CD4-positive, alpha-beta T cell (primary cell): ENCODE measurements around the gene SH3BP5L. TPM values are rescaled to one million over a fixed set of nuclear protein-coding genes. Genes with fewer than 3 reads are reported as not detected.
"Not testable (repeated sequence)": the region's sequence is repeated elsewhere in the genome, so short reads cannot be mapped to it uniquely, and the experiment has no call there.

Experiments used
- ATAC-seq: fragments of 200-7000 bp; cut with Tn5 transposase; one replicate; pipeline ENCODE4 v1.10.0; 2022; ENCODE audit warnings: mild to moderate bottlenecking; ENCODE audit not compliant: poor library complexity
- CTCF ChIA-PET: fragments of 350-600 bp; sonication (Branson Sonifier 250); formaldehyde crosslinking; loops from one replicate; lab custom pipeline; 2021; ENCODE audit warnings: antibody characterized with exemption, inconsistent platforms; lab: Charles Lee
- POLR2A ChIA-PET: fragments of 350-600 bp; sonication (Branson Sonifier 250); formaldehyde crosslinking; loops from one replicate; lab custom pipeline; 2021; ENCODE audit warnings: antibody characterized with exemption, inconsistent platforms; lab: Charles Lee
- DNase-seq, 14 experiments: peaks; one replicate each; pipeline ENCODE4 v3.0.0-alpha.2; 2013 to 2020; ENCODE audit warnings: mixed read lengths in 2 of 14
- H3K27ac ChIP-seq, 2 donors: one replicate each; pipeline versions ENCODE4 v1.5.1 to v1.7.0; 2013; ENCODE audit warnings: low read length in 2 of 2, low read depth in 1 of 2, mild to moderate bottlenecking in 1 of 2
- H3K27me3 ChIP-seq, 2 experiments: 1 replicate in 1 of 2; 2 replicates in 1 of 2; pipeline versions ENCODE4 v1.6.1 to v1.7.0; 2013; ENCODE audit warnings: low read length in 2 of 2, control low read depth in 1 of 2, mild to moderate bottlenecking in 1 of 2, moderate library complexity in 1 of 2; ENCODE audit not compliant: insufficient read depth in 2 of 2, control insufficient read depth in 1 of 2
- H3K36me3 ChIP-seq: one replicate; pipeline ENCODE4 v1.6.1; 2013; ENCODE audit warnings: low read length, control low read depth; ENCODE audit not compliant: insufficient read depth
- H3K4me1 ChIP-seq: one replicate; pipeline ENCODE4 v1.6.1; 2013; ENCODE audit warnings: low read length, control low read depth; ENCODE audit not compliant: insufficient read depth
- H3K4me3 ChIP-seq: one replicate; pipeline ENCODE4 v1.5.1; 2013; ENCODE audit warnings: mild to moderate bottlenecking, low read length, moderate library complexity
- H3K9me3 ChIP-seq, 2 experiments: 1 replicate in 1 of 2; 2 replicates in 1 of 2; pipeline versions ENCODE4 v1.6.1 to v1.7.0; 2013; ENCODE audit warnings: low read length in 2 of 2, mild to moderate bottlenecking in 2 of 2, control low read depth in 1 of 2, moderate library complexity in 1 of 2; ENCODE audit not compliant: control insufficient read depth in 1 of 2, insufficient read depth in 1 of 2
- H3K27ac Mint-ChIP-seq: one replicate; pipeline ENCODE4 v1.8.0; 2020; ENCODE audit warnings: mixed read lengths
- H3K27me3 Mint-ChIP-seq: one replicate; pipeline ENCODE4 v1.8.0; 2021; ENCODE audit warnings: mixed read lengths
- H3K36me3 Mint-ChIP-seq: one replicate; pipeline ENCODE4 v1.8.0; 2021; ENCODE audit warnings: low read depth, mixed read lengths
- H3K4me1 Mint-ChIP-seq: one replicate; pipeline ENCODE4 v1.8.0; 2021; ENCODE audit warnings: low read depth, mixed read lengths
- H3K4me3 Mint-ChIP-seq: one replicate; pipeline ENCODE4 v1.8.0; 2020; ENCODE audit warnings: mild to moderate bottlenecking, mixed read lengths
- H3K9me3 Mint-ChIP-seq: one replicate; pipeline ENCODE4 v1.8.0; 2020; ENCODE audit warnings: mixed read lengths
- intact Hi-C, 2 experiments: fragments of 100-400 bp; cut with DNase I in 1 of 2; cut with micrococcal nuclease in 1 of 2; formaldehyde crosslinking; loops; one replicate each; pipeline versions ENCODE4 v1.15.1 to v1.9.0; 2023 to 2025; cut with DNase I, micrococcal nuclease
- total RNA-seq, 174 experiments: library from RNA in 2 of 174; stranded (reverse) in 2 of 174; gene quantifications; one replicate each; pipeline ENCODE4 v1.2.3 and lab custom pipeline; 2021 to 2026
- TF ChIP-seq, protein P1 (sequence below): fragments of 200-600 bp; IDR thresholded peaks from one replicate; pipeline ENCODE4 v1.8.0; 2022; ENCODE audit warnings: antibody characterized with exemption, mild to moderate bottlenecking

SH3BP5L gene
- total RNA-seq, 2 experiments from 2014 or later: 21.7 to 25.2 TPM

DNA sequence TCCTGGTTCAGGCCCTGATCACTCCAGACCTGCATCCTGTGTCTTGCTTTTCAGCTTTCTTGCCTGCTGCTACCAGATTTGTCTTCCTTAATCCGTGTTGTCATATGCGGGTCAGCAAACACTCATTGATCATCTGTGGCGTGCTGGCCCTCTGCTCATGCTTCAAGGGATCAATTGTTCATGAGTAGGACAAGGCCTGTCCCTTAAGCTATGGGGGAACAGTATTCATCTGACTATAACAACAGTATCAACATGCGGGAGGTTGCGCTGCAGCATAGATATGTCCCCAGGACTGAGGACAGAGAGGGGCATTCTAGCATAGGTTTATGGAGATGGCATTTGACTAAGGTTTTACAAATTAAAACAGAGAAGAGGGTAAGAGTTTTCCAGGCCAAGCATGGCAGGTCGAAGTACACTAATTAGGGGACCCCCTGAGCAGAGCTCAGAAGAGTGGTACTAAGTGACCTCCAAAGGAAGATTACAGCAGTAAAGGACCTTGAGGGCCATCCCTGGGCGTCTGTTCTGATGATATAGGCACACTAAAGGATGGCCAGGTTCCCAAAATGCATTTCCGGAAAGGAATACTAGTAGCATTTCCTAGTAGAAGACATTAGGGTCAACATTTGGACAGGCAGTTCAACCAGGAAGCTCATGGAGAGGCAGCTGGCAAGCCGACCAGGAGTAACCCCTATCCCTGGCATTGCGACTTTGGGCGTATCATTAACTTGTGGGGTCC is 11.5 kb upstream of the SH3BP5L start:
- ChIA-PET POLR2A (interaction anchor here (0.9 to 4.4 kb wide), 8 partner anchors 10 to 69 kb away, joined by 3 to 98 read pairs (median 16); partner anchors contain the start of genes PGBD2, SH3BP5L and ZNF692), CTCF (interaction anchor here (1.1 to 7.7 kb wide), 4 partner anchors 8 to 87 kb away, joined by 3 to 65 read pairs (median 18); partner anchors contain the start of genes SH3BP5L and ZNF692)
- DNase-seq: peak in 2 of 14 experiments; percentile 7 to 29
- no peak overlapping the region for H3K4me3 Mint-ChIP-seq
- Histone ChIP-seq H3K9me3 (no peaks in the 10 kb centered on the region), H3K27me3 (no peaks in the 10 kb centered on the region), H3K4me3 (peak overlapping the region; percentile 81), H3K36me3 (peaks cover under 1% of the 10 kb centered on the region), H3K4me1 (peaks cover 37% of the 10 kb centered on the region), H3K27ac (peak overlapping the region in 1 of 2 donors; percentile 94)
- ATAC-seq: no peak
- intact Hi-C loops: no loop called here
- no peaks in the 10 kb centered on the region for H3K9me3 Mint-ChIP-seq
- peaks cover 7% of the 10 kb centered on the region for H3K27me3 Mint-ChIP-seq
- TF ChIP-seq, protein P1, sequence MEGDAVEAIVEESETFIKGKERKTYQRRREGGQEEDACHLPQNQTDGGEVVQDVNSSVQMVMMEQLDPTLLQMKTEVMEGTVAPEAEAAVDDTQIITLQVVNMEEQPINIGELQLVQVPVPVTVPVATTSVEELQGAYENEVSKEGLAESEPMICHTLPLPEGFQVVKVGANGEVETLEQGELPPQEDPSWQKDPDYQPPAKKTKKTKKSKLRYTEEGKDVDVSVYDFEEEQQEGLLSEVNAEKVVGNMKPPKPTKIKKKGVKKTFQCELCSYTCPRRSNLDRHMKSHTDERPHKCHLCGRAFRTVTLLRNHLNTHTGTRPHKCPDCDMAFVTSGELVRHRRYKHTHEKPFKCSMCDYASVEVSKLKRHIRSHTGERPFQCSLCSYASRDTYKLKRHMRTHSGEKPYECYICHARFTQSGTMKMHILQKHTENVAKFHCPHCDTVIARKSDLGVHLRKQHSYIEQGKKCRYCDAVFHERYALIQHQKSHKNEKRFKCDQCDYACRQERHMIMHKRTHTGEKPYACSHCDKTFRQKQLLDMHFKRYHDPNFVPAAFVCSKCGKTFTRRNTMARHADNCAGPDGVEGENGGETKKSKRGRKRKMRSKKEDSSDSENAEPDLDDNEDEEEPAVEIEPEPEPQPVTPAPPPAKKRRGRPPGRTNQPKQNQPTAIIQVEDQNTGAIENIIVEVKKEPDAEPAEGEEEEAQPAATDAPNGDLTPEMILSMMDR: no peak
- peaks cover 30% of the 10 kb centered on the region for H3K4me1 Mint-ChIP-seq
- peaks cover 6% of the 10 kb centered on the region for H3K36me3 Mint-ChIP-seq
- no peak overlapping the region for H3K27ac Mint-ChIP-seq

DNA sequence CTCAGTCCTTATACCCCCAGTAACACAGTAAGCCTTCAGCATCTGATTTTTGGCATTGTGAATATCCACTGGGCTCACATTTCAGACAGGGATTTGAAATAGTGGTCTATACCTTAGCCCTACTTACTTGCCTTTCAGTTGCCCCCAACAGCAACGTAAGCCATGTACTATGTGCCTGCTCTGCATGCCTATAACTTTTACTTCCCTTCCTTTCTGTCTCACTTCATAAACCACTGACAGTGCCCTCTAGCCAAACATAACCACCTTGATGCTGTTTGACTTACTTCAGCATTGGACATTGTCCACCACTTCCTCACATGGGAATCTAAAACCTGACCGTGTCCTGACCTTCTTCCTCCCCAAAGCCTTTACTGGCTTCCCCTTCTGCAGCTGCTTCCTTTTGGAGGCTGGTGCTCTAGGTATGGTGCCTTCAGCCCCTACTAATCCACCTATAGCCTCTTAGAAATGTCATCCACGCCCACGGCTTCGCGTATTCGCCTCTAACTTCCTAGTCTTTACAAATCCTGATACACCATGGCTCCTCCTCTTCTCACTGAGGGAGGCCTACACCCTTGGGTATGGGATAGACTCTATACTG is 8.7 kb upstream of the SH3BP5L start:
- Histone ChIP-seq H3K9me3 (no peaks in the 10 kb centered on the region), H3K27ac (no peak overlapping the region), H3K36me3 (no peaks in the 10 kb centered on the region), H3K4me3 (no peak overlapping the region), H3K4me1 (peaks cover 17% of the 10 kb centered on the region), H3K27me3 (no peaks in the 10 kb centered on the region)
- Mint-ChIP-seq H3K4me3 (no peak overlapping the region), H3K4me1 (peaks cover 8% of the 10 kb centered on the region), H3K9me3 (no peaks in the 10 kb centered on the region), H3K27me3 (peaks cover 7% of the 10 kb centered on the region), H3K27ac (no peak overlapping the region), H3K36me3 (peaks cover 6% of the 10 kb centered on the region)
- ChIA-PET POLR2A (interaction anchor here (1.3 kb wide), 1 partner anchor 25 kb away, joined by 3 read pairs; the partner anchor contains the start of gene ZNF692), CTCF (no interaction called here)
- intact Hi-C loops: no loop called here
- TF ChIP-seq, protein P1: no peak
- ATAC-seq: no peak
- no peak for DNase-seq

DNA sequence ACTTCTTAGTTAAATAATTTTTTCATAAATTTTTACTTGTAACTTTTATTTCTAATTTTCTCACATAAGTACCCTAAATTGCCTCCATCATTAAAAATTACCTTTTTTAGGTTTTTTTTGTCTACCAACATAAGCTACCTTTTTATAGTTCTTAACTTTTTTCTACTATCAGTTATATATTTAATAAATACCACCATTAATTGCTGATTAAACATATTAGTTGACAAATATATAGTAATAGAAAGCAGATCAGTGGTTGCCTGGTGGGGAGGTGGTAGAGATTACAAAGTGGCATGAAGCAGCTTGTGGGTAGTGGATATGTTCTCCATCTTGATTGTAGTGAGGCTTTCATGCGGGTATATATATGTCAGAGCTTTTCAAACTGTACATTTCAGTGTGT is 6.1 kb upstream of the SH3BP5L start:
- Histone ChIP-seq H3K27ac (no peak overlapping the region), H3K4me3 (no peak overlapping the region), H3K27me3 (no peaks in the 10 kb centered on the region), H3K9me3 (no peaks in the 10 kb centered on the region), H3K36me3 (no peaks in the 10 kb centered on the region), H3K4me1 (peaks cover 7% of the 10 kb centered on the region)
- POLR2A ChIA-PET: no interaction called here
- ATAC-seq (no peak), DNase-seq (no peak)
- CTCF ChIA-PET: no interaction called here
- intact Hi-C loops: no loop called here
- Mint-ChIP-seq H3K9me3 (no peaks in the 10 kb centered on the region), H3K4me1 (peaks cover 12% of the 10 kb centered on the region), H3K27me3 (peaks cover 7% of the 10 kb centered on the region), H3K36me3 (no peaks in the 10 kb centered on the region), H3K27ac (no peak overlapping the region), H3K4me3 (no peak overlapping the region)
- TF ChIP-seq, protein P1: no peak

DNA sequence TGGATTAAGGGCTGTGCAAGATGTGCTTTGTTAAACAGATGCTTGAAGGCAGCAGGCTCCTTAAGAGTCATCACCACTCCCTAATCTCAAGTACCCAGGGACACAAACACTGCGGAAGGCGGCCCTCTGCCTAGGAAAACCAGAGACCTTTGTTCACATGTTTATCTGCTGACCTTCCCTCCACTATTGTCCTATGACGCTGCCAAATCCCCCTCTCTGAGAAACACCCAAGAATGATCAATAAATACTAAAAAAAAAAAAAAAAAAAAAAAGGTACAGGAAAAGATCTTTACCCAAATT is 5.0 kb upstream of the SH3BP5L start:
- DNase-seq, H3K4me3 ChIP-seq, H3K4me3 Mint-ChIP-seq, H3K27me3 ChIP-seq, H3K27me3 Mint-ChIP-seq, H3K9me3 Mint-ChIP-seq, CTCF ChIA-PET, H3K9me3 ChIP-seq, ATAC-seq, H3K36me3 ChIP-seq, POLR2A ChIA-PET, H3K27ac ChIP-seq, intact Hi-C loops: not testable (repeated sequence)
- peaks cover 11% of the 10 kb centered on the region for H3K36me3 Mint-ChIP-seq
- peaks cover 21% of the 10 kb centered on the region for H3K4me1 Mint-ChIP-seq
- H3K27ac Mint-ChIP-seq: peak overlapping the region; percentile 34
- peaks cover 14% of the 10 kb centered on the region for H3K4me1 ChIP-seq
